Omental fat pad (tissue), 4 donors: Measurements from ENCODE around the gene WDFY2. TPM values are rescaled to one million over a fixed set of nuclear protein-coding genes. Genes with fewer than 3 reads are reported as not detected.

ENCODE experiments used
- ATAC-seq: fragments of 150-250 bp; one replicate; pipeline ENCODE4 v1.9.1; 2016; ENCODE audit warnings: mild to moderate bottlenecking, moderate library complexity; ENCODE audit not compliant: low FRiP score
- DNase-seq: peaks from one replicate; pipeline ENCODE4 v3.0.0-alpha.2; 2019; ENCODE audit warnings: low spot score
- CTCF ChIP-seq, 3 donors: fragments of 450-650 bp; IDR thresholded peaks; one replicate each; pipeline ENCODE4 v1.5.1; 2016 to 2017; ENCODE audit warnings: antibody characterized with exemption in 3 of 3, mild to moderate bottlenecking in 3 of 3, moderate library complexity in 2 of 3
- total RNA-seq, 4 donors: library from RNA; depleted of rRNA; stranded (reverse); fragments of >200 nt; gene quantifications; one replicate each; pipeline ENCODE4 v1.1.0, GENCODE V29; 2016

Gene WDFY2
- total RNA-seq, 4 donors from 2014 or later: 13.3 to 26.6 (median 15.8) TPM

GRCh38 chr13:51769455-51770127, 185.3 kb downstream of the WDFY2 start:
- DNase-seq: no peak

GRCh38 chr13:51770160-51770559, 185.9 kb downstream of the WDFY2 start:
- ATAC-seq: no peak
- no peak for DNase-seq
- TF ChIP-seq CTCF (IDR thresholded peaks at IDR 0.05): no peak

More at GRCh38 chr13:51769455-51770127, 185.3 kb downstream of the WDFY2 start:
- TF ChIP-seq CTCF (IDR thresholded peaks at IDR 0.05): no peak
- ATAC-seq: peak; percentile 83

GRCh38 chr13:51770681-51771417, 186.6 kb downstream of the WDFY2 start:
- no peak for TF ChIP-seq CTCF (IDR thresholded peaks at IDR 0.05)

GRCh38 chr13:51771418-51772104, 187.3 kb downstream of the WDFY2 start:
- TF ChIP-seq CTCF (IDR thresholded peaks at IDR 0.05): no peak
- ATAC-seq: no peak
- no peak for DNase-seq

More at GRCh38 chr13:51770681-51771417, 186.6 kb downstream of the WDFY2 start:
- no peak for DNase-seq
- no peak for ATAC-seq

GRCh38 chr13:51772105-51772455, 187.8 kb downstream of the WDFY2 start:
- DNase-seq (no peak), ATAC-seq (no peak)
- no peak for TF ChIP-seq CTCF (IDR thresholded peaks at IDR 0.05)

GRCh38 chr13:51772781-51773180, 188.5 kb downstream of the WDFY2 start:
- no peak for ATAC-seq
- no peak for DNase-seq
- no peak for TF ChIP-seq CTCF (IDR thresholded peaks at IDR 0.05)
